VCaP (cell line): ENCODE results near the gene RAPGEF1.

Source experiments
- H3K27ac ChIP-seq: fragments of 450-650 bp; 2 replicates; pipeline ENCODE4 v1.5.1; 2017
- TF ChIP-seq, protein P1 (sequence below): fragments of 450-650 bp; conservative IDR thresholded peaks from 2 replicates; pipeline ENCODE4 v1.5.1; 2017; ENCODE audit warnings: mild to moderate bottlenecking, moderate library complexity

Gene RAPGEF1

DNA sequence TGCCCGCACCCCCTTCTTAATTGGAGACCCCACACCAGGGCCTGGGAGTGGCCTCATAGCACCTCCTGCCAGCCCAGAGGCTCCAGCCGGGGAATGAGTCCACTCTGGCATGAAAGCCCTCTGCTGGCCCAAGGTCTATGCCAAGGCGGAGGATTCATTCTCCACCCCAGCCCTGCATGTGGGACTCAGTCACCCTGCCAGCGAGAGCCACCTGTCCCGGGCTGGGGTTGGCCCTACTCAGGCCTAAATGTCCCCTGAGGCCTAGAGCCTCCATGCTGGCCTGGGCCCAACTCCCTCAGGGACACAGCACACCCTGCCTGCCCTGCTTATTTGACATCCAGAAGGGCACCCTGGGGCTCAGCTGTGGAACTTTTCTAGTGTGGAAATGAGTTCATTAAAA is 1.0 kb upstream of the RAPGEF1 start:
- TF ChIP-seq, protein P1, sequence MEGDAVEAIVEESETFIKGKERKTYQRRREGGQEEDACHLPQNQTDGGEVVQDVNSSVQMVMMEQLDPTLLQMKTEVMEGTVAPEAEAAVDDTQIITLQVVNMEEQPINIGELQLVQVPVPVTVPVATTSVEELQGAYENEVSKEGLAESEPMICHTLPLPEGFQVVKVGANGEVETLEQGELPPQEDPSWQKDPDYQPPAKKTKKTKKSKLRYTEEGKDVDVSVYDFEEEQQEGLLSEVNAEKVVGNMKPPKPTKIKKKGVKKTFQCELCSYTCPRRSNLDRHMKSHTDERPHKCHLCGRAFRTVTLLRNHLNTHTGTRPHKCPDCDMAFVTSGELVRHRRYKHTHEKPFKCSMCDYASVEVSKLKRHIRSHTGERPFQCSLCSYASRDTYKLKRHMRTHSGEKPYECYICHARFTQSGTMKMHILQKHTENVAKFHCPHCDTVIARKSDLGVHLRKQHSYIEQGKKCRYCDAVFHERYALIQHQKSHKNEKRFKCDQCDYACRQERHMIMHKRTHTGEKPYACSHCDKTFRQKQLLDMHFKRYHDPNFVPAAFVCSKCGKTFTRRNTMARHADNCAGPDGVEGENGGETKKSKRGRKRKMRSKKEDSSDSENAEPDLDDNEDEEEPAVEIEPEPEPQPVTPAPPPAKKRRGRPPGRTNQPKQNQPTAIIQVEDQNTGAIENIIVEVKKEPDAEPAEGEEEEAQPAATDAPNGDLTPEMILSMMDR: no peak
- no peak overlapping the region for H3K27ac ChIP-seq

DNA sequence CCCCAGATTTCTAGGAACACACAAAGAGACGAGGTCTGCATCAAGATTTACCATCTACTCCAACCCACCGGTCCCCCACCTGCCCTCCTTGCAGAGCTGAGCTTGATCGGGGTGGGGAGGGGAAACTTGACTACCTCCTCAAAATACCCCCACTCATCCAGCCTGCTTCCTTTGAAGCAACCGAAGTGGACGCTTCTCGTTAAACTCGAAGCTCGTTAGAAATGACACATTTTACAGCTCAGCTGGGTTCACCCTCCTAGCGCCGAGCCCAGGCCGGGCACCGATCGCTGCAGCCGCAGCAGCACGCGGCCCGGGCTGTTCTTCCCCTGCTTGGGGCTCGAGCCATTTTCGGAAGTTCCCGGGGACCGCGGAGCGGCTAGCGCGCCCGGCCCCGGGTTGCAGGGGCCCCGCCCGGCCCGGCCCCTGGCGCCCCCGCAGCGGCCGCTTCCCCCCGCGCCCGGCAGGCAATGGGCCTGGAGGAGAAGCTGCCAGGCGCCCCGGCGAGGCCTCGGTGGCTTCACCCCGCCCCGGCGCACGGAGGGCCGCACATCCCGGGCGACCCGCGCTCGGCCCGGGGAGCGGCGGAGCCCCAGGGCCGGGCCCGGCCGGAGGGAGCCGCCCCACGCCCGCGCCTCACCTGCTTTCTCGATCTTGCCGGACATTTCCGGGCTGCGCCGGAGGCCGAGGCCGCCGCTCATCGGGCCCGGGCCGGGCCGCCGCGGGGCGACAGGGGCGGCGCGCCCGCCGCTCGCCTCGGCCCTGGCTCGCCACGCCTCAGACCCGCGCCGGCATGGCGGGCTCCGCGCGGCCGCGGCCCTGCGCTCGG is 530 bp downstream of the RAPGEF1 start:
- TF ChIP-seq, protein P1: no peak
- peak overlapping the region; percentile 93 for H3K27ac ChIP-seq

DNA sequence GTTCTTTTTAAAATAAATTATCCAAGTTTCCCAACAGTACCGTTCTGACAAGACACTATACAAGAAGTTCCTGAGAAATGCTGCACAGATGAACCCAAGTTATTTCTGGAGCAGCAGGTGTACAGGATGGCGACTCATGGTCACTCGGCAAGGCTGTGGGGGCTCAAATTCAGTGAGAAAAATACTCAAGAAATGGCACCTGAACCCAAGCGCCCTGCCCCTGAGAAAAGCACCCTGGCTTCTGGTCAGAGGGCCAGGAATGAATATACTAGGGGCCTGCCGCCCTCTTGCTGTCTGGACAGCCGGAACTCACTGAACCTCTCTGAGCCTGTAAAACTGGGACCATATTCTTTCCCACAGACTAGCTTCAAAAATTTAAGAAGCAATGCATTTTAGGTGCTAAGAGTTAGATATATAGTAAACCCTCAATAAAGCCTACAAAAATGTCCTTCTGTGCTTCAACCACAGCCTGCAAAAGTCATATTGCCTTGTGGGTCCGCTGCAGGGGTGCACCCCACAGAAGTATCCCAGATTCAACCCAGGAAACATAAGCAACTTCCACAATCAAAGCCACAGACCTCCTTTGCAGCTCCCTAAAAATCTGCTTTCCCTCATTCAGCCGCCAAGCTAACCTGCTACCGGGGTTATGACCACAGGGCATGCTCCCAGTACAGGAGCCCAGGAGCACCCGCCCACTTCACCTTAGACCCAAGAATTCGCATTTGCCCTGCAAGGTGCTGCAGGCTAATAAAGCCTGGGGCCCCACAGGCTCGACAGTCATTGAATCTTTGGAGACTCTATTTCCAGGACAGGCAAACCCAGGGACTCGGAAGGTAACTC is 1.4 kb downstream of the RAPGEF1 start:
- TF ChIP-seq, protein P1: no peak
- H3K27ac ChIP-seq: peak overlapping the region; percentile 93

DNA sequence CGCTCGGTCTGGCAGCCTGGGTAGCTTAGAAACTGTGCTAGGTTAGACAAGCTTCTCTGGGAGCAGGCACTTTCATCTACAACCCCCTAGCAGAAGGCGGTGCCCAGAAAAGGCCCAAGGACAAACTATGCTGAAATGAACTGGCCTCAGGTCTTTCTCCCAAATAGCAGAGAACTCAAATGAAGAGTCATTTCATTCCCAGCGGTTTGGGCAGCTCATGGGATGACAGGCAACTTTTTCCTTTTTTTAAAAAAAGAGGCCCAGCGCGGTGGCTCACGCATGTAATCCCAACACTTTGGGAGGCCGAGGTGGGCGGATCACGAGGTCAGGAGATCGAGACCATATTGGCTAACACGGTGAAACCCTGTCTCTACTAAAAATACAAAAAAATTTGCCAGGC is 2.5 kb downstream of the RAPGEF1 start:
- H3K27ac ChIP-seq: no peak overlapping the region

GRCh38 chr9:131736431-131736830 is 3.4 kb downstream of the RAPGEF1 start:
- TF ChIP-seq, protein P1: no peak
- H3K27ac ChIP-seq: no peak overlapping the region

More for the DNA sequence above, 2.5 kb downstream of the RAPGEF1 start:
- TF ChIP-seq, protein P1: no peak

- H3K27ac ChIP-seq: peak overlapping the region; percentile 61
- TF ChIP-seq, protein P1: no peak
These were observed 4.4 kb downstream of the RAPGEF1 start for GRCh38 chr9:131735238-131736128.
